Cardiac septum (tissue), 1 donor: ENCODE results near the gene CNOT8. TPM values are rescaled to one million over a fixed set of nuclear protein-coding genes. Genes with fewer than 3 reads are reported as not detected.
"Not testable (repeated sequence)": the region's sequence is repeated elsewhere in the genome, so short reads cannot be mapped to it uniquely, and the experiment has no call there.

Experiments
- DNase-seq: peaks from one replicate; pipeline ENCODE4 v3.0.0-alpha.2; 2020; ENCODE audit warnings: low spot score
- intact Hi-C: fragments of 100-400 bp; cut with DNase I; formaldehyde crosslinking; loops from one replicate; pipeline ENCODE4 v1.14.0; 2022
- microRNA-seq: library from miRNA; unstranded; fragments of <30 nt; microRNA quantifications from one replicate; pipeline ENCODE4 v1.2.0, GENCODE V29; 2020
- total RNA-seq: library from RNA; stranded (reverse); fragmentation: NEBNext Ultra II Directional; extraction: Animal tissue kit (Norgen Biotek cat#: 25700); gene quantifications from one replicate; pipeline ENCODE4 v1.2.1, GENCODE V29; 2021
- donor health status: DM: no; HTN: no; CAD: no.

Gene CNOT8
- total RNA-seq, 1 donor from 2014 or later = 22.5 TPM

DNA sequence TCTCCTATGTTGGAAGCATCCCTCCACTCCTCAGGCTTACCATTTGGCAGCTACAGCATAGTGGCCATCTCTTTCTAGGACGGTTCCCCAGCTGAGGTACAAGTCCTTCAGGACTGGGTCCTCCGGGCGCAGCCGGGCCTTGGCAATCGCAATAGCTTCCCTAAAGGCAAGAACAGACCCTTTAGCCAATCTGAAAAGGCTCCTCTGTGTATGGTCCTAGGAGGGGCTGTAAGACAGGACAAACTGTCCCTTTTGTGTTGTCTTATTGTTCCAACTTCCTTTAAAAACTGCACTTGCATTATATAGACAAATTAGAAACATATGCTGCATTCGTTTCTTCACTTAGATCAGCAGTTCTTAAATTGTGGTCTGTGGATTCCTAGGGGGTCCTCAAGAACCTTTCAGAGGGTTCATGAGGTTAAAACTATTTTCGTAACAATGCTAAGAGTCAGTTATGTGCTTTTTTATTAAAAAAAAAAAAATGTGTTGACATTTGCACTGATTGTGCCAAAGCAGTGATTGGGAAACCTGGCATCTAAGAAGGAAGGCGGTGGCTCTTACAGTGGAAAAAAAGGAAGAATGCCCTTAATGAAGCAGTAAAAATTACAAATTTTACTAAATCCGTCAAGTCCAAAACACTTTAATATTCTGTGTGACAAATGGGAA is 40.9 kb downstream of the CNOT8 start:
- intact Hi-C loops = no loop called here
- no peak for DNase-seq

DNA sequence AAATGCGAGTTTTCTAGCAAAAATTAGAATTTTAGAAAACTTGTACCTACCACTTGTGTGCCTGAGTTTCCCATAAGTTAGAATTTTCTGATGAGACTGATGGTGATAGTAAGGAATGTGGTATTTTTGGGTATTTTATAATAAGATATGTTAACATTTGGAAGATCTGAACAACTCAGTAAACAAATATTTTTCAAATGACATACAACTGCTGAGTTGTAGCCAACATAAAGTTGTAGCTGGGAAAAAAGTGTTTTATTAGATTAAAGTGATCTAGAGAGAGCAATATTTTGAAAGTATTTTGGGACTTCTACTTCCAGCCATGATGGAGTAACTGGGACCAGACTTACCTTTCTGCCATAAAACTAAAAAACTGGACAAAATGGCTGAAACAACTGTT is 41.6 kb downstream of the CNOT8 start:
- intact Hi-C loops = no loop called here
- no peak for DNase-seq

DNA sequence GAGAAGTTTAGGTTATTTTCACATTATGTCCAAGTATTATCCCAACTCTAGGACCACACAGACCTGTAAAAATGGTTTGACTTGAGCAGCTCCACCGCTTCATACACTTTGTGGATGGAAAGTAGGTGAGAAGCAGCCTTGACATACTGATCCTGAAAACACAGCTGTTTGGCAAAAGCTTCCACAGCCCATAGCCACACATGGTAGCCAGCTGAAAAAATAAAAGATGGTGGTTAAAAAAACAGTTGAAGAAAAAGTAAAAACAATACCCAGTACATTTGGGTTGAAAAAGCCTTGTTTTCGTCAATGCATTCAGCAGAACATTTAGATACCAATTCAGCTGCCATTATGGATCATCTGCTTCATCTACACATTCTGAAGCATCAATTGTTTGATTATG is 42.8 kb downstream of the CNOT8 start:
- DNase-seq = no peak
- intact Hi-C loops = no loop called here

DNA sequence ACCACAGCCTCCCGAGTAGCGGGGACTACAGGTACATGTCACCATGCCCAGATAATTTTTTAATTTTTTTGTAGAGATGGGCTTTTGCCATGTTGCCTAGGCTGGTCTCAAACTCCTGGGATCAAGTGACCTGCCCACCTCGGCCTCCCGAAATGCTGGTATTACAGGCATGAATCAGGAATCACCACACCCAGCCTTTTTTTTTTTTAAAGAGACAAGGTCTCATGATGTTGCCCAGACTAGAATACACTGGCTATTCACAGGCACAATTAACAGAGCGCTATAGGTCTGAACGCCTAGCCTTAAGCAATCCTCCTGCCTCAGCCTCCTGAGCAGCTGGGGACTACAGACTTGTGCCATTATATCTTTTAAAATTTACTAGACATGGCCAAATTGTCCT is 43.5 kb downstream of the CNOT8 start:
- intact Hi-C loops = no loop called here
- no peak for DNase-seq

DNA sequence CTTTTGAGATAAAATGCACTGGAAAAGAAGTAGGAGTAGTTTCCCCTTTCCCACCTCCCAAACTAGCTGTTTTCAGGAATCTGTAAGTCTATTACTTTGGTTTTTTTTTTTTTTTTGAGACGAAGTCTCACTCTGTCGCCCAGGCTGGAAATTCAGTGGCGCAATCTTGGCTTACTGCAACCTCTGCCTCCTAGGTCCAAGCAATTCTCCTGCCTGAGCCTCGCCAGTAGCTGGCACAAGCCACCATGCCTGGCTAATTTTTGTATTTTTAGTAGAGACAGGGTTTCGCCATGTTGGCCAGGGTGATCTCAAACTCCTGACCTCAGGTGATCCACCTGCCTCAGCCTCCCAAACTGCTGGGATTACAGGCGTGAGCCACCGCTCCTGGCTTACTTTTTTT is 47.2 kb downstream of the CNOT8 start:
- DNase-seq, intact Hi-C loops: not testable (repeated sequence)

DNA sequence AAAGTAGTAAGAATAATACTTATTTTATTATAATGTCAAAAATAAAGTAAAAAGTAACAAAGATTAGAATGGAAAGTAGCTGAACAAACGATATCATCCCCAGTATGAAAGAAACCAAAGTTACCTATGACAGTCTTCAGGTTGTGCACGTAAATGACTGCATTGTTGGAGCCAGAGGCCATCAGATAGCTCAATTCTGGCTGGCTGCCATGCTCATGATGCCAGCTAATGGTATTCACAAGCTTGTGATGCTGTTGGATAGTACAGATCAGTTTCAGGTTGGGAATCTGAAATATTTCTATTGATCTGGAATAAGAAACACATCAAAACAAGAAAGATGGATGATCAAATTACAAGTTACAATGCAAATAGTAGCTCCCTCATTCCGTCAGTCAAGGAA is 58.4 kb downstream of the CNOT8 start:
- intact Hi-C loops = no loop called here
- no peak for DNase-seq

DNA sequence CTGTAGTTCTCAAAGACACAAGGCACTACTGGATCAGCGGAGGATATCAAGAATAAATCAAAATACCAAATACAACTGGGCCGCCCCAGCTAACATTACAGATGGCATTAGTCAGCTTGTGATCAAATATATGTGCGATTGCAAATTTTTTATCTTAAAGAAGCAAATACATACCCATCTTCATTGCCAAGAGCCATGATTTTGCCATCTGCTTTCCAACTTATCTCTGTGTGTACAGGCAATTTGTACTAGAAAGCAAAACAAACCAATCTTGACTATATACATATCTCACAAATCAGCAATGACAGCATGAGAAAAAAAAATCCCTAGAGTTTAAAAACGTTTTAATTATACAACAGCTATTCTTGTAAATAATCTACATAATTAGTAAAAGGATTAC is 59.3 kb downstream of the CNOT8 start:
- DNase-seq = no peak
- intact Hi-C loops = no loop called here

DNA sequence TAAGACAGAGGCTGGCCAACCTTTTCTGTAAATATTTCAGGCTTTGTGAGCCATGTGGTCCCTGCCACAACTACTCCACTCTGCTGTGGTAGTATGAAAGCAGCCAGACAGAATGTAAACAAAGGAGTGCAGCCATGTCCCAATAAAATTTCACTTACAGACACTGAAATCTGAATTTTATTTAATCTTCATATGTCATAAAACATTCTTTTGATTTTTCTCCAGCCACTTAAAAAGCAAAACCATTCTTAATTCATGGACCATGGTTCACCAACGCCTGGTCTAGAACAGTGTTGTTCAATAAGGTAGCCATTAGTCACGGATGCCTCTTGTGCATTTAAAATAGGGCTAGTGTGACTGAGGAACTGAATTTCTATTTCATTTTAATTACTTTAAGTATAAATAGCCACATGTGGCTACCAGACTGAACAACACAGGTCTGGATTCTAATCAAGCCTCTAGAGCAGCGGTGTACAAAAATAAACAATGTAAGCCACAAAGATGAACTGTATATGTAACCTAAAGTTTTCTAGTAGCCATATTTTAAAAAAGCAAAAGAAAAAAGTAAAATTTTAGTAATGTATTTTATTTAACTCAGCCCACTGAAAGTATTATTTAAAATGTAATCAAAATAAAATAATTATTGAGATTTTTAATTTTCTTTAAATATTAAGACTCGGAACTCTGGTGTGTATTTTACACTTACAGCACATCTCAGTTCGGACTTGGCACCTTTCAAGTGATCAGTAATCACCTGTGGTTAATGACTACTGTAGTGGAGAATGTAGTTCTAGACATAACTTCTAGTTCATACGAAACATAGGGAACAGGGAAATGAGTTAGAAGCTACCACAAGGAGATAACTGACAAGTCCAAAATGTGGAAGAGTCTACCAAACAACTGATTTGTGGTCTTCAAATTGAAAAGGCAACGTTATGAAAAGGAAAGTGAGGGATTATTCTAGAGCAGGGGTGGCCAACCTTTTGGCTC is 65.3 kb downstream of the CNOT8 start:
- intact Hi-C loops = no loop called here
- no peak for DNase-seq

Small RNA genes within 50 kb of the gene (microRNA-seq; reads per million reads assigned to microRNA genes)
- not detected for gene MIR378H

Other genes starting within 250 kb of the CNOT8 start
- 160 TPM for gene LARP1, start 103.2 kb upstream of the CNOT8 start, total RNA-seq
- 10.1 TPM for gene FAXDC2, start 8.0 kb upstream of the CNOT8 start, total RNA-seq
- 14.2 TPM for gene GEMIN5, start 79.6 kb downstream of the CNOT8 start, total RNA-seq
- gene MRPL22, start 82.4 kb downstream of the CNOT8 start, total RNA-seq = 60.8 TPM
- 0.13 TPM for gene KIF4B, start 155.1 kb downstream of the CNOT8 start, total RNA-seq